Measurements from ENCODE around the gene DNAH17. TPM values are rescaled to one million over a fixed set of nuclear protein-coding genes. Genes with fewer than 3 reads are reported as not detected.

DNAH17 gene
- total RNA-seq, 4 donors from 2014 or later: under 0.01 TPM; not detected in 2

GRCh38 chr17:78567991-78568390 is 9.2 kb downstream of the DNAH17 start:
- WGBS, 2 donors: 85 to 86% methylated on average over 10 to 11 of the region's 11 CpGs
- no peak for TF ChIP-seq POLR2A (IDR thresholded peaks at IDR 0.05)
- no peak for TF ChIP-seq EP300 (IDR thresholded peaks at IDR 0.05)
- TF ChIP-seq, protein P1, sequence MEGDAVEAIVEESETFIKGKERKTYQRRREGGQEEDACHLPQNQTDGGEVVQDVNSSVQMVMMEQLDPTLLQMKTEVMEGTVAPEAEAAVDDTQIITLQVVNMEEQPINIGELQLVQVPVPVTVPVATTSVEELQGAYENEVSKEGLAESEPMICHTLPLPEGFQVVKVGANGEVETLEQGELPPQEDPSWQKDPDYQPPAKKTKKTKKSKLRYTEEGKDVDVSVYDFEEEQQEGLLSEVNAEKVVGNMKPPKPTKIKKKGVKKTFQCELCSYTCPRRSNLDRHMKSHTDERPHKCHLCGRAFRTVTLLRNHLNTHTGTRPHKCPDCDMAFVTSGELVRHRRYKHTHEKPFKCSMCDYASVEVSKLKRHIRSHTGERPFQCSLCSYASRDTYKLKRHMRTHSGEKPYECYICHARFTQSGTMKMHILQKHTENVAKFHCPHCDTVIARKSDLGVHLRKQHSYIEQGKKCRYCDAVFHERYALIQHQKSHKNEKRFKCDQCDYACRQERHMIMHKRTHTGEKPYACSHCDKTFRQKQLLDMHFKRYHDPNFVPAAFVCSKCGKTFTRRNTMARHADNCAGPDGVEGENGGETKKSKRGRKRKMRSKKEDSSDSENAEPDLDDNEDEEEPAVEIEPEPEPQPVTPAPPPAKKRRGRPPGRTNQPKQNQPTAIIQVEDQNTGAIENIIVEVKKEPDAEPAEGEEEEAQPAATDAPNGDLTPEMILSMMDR (IDR thresholded peaks at IDR 0.05): no peak
- Histone ChIP-seq H3K4me1 (no peaks in the 10 kb centered on the region), H3K27me3 (peaks cover 0 to 12% of the 10 kb centered on the region in 2 donors), H3K27ac (no peak overlapping the region), H3K4me3 (no peak overlapping the region), H3K36me3 (no peaks in the 10 kb centered on the region), H3K9me3 (no peaks in the 10 kb centered on the region)
- DNase-seq (ENCODE audit: low spot score in 2 of 2): no peak

GRCh38 chr17:78566947-78567346 is 10.2 kb downstream of the DNAH17 start:
- Histone ChIP-seq H3K27ac (no peak overlapping the region), H3K36me3 (no peaks in the 10 kb centered on the region), H3K9me3 (no peaks in the 10 kb centered on the region), H3K4me1 (no peaks in the 10 kb centered on the region), H3K4me3 (no peak overlapping the region), H3K27me3 (peaks cover 0 to 7% of the 10 kb centered on the region in 2 donors)
- TF ChIP-seq POLR2A (IDR thresholded peaks at IDR 0.05) (no peak), EP300 (IDR thresholded peaks at IDR 0.05) (no peak)
- TF ChIP-seq, protein P1 (IDR thresholded peaks at IDR 0.05): no peak
- WGBS, 2 donors: 84 to 86% methylated on average over 10 of the region's 10 CpGs
- DNase-seq (ENCODE audit: low spot score in 2 of 2): no peak

GRCh38 chr17:78563189-78564145 is 13.7 kb downstream of the DNAH17 start:
- Histone ChIP-seq H3K27me3 (no peaks in the 10 kb centered on the region), H3K36me3 (no peaks in the 10 kb centered on the region), H3K27ac (peak overlapping the region in 1 of 4 donors; percentile 32), H3K9me3 (no peaks in the 10 kb centered on the region), H3K4me1 (no peaks in the 10 kb centered on the region), H3K4me3 (no peak overlapping the region)
- 58 to 60% methylated on average over 22 of the region's 22 CpGs for WGBS, 2 donors
- TF ChIP-seq EP300 (IDR thresholded peaks at IDR 0.05): peak in 1 of 2 donors; percentile 17
- TF ChIP-seq POLR2A (IDR thresholded peaks at IDR 0.05): no peak
- TF ChIP-seq, protein P1 (IDR thresholded peaks at IDR 0.05): no peak
- DNase-seq (ENCODE audit: low spot score in 2 of 2): no peak

GRCh38 chr17:78562734-78563133 is 14.5 kb downstream of the DNAH17 start:
- DNase-seq (ENCODE audit: low spot score in 2 of 2): no peak
- H3K27me3 ChIP-seq: no peaks in the 10 kb centered on the region
- peak overlapping the region in 1 of 4 donors; percentile 49 for H3K27ac ChIP-seq
- no peaks in the 10 kb centered on the region for H3K9me3 ChIP-seq
- H3K4me3 ChIP-seq: no peak overlapping the region
- no peaks in the 10 kb centered on the region for H3K36me3 ChIP-seq
- no peaks in the 10 kb centered on the region for H3K4me1 ChIP-seq
- TF ChIP-seq EP300 (IDR thresholded peaks at IDR 0.05) (no peak), POLR2A (IDR thresholded peaks at IDR 0.05) (no peak)
- TF ChIP-seq, protein P1 (IDR thresholded peaks at IDR 0.05): no peak
- WGBS, 2 donors: 83 to 87% methylated on average over 7 of the region's 7 CpGs

DNA sequence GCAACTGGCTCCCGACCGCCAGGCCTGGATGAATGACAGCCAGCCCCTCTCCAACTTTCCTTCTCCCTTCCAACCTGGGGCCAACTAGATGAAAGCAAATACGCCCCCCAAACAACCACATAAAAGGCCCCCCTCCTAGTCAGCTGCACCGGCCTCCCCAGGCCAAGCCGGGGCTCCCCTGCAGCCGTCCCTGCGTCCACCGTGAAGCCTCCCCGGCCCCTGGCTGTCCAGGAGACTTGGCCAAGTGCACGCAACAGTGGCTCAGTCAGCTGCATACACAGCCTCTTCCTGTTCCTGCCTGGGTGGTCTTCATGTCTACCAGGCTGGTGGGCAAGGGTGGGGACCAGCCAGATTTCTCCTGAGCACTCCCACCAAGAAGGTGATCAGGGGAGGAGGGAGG is 16.0 kb downstream of the DNAH17 start:
- WGBS, 2 donors: 88 to 89% methylated on average over 10 of the region's 10 CpGs
- Histone ChIP-seq H3K9me3 (no peaks in the 10 kb centered on the region), H3K27ac (no peak overlapping the region), H3K27me3 (no peaks in the 10 kb centered on the region), H3K4me1 (no peaks in the 10 kb centered on the region), H3K36me3 (no peaks in the 10 kb centered on the region), H3K4me3 (no peak overlapping the region)
- TF ChIP-seq POLR2A (IDR thresholded peaks at IDR 0.05) (no peak), EP300 (IDR thresholded peaks at IDR 0.05) (no peak)
- TF ChIP-seq, protein P1 (IDR thresholded peaks at IDR 0.05): no peak
- DNase-seq (ENCODE audit: low spot score in 2 of 2): no peak
